ENCODE results near the gene GGTLC1.

GRCh38 chr20:23939063-23939462, 49.5 kb downstream of the GGTLC1 start:
- TF ChIP-seq ZBTB17 (tag by site-specific recombination; IDR thresholded peaks at IDR 0.05) (no peak), ZNF274 (IDR thresholded peaks at IDR 0.05; ENCODE audit: low read length) (no peak), ZNF274 (tag by site-specific recombination; IDR thresholded peaks at IDR 0.05; ENCODE audit: borderline replicate concordance) (no peak), SETDB1 (IDR thresholded peaks at IDR 0.05; ENCODE audit: insufficient read length, low read length) (no peak), ZNF157 (tag by site-specific recombination; IDR thresholded peaks at IDR 0.05) (no peak), YY1 (tag by site-specific recombination; IDR thresholded peaks at IDR 0.05) (no peak), HOXA7 (CRISPR knock-in tag; IDR thresholded peaks at IDR 0.05; ENCODE audit: borderline replicate concordance) (no peak), ZNF416 (tag by site-specific recombination; IDR thresholded peaks at IDR 0.05) (no peak), ZNF785 (tag by site-specific recombination; IDR thresholded peaks at IDR 0.05) (no peak), TCF7L2 (IDR thresholded peaks at IDR 0.05; ENCODE audit: borderline replicate concordance, low read depth, low read length) (no peak)
- TF ChIP-seq, protein P1, sequence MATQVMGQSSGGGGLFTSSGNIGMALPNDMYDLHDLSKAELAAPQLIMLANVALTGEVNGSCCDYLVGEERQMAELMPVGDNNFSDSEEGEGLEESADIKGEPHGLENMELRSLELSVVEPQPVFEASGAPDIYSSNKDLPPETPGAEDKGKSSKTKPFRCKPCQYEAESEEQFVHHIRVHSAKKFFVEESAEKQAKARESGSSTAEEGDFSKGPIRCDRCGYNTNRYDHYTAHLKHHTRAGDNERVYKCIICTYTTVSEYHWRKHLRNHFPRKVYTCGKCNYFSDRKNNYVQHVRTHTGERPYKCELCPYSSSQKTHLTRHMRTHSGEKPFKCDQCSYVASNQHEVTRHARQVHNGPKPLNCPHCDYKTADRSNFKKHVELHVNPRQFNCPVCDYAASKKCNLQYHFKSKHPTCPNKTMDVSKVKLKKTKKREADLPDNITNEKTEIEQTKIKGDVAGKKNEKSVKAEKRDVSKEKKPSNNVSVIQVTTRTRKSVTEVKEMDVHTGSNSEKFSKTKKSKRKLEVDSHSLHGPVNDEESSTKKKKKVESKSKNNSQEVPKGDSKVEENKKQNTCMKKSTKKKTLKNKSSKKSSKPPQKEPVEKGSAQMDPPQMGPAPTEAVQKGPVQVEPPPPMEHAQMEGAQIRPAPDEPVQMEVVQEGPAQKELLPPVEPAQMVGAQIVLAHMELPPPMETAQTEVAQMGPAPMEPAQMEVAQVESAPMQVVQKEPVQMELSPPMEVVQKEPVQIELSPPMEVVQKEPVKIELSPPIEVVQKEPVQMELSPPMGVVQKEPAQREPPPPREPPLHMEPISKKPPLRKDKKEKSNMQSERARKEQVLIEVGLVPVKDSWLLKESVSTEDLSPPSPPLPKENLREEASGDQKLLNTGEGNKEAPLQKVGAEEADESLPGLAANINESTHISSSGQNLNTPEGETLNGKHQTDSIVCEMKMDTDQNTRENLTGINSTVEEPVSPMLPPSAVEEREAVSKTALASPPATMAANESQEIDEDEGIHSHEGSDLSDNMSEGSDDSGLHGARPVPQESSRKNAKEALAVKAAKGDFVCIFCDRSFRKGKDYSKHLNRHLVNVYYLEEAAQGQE (tag by site-specific recombination; IDR thresholded peaks at IDR 0.05): no peak
- TF ChIP-seq, protein P2, sequence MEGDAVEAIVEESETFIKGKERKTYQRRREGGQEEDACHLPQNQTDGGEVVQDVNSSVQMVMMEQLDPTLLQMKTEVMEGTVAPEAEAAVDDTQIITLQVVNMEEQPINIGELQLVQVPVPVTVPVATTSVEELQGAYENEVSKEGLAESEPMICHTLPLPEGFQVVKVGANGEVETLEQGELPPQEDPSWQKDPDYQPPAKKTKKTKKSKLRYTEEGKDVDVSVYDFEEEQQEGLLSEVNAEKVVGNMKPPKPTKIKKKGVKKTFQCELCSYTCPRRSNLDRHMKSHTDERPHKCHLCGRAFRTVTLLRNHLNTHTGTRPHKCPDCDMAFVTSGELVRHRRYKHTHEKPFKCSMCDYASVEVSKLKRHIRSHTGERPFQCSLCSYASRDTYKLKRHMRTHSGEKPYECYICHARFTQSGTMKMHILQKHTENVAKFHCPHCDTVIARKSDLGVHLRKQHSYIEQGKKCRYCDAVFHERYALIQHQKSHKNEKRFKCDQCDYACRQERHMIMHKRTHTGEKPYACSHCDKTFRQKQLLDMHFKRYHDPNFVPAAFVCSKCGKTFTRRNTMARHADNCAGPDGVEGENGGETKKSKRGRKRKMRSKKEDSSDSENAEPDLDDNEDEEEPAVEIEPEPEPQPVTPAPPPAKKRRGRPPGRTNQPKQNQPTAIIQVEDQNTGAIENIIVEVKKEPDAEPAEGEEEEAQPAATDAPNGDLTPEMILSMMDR (tag by site-specific recombination; IDR thresholded peaks at IDR 0.05): no peak

Measured in HEK293 (cell line).